Uterus (tissue), 2 donors: ENCODE results near the gene NDUFA11.

Source experiments
- CTCF ChIP-seq, 4 experiments: fragments of 200-600 bp in 2 of 4; fragments of 450-650 bp in 2 of 4; sonication (generic) in 2 of 4; IDR thresholded peaks; one replicate each; pipeline ENCODE4 v1.5.1; 2016 to 2019; ENCODE audit warnings: antibody characterized with exemption in 4 of 4, mild to moderate bottlenecking in 2 of 4, moderate library complexity in 1 of 4
- POLR2A ChIP-seq, 2 donors: fragments of 450-650 bp; IDR thresholded peaks; one replicate each; pipeline ENCODE4 v1.6.1; 2016; ENCODE audit warnings: antibody characterized with exemption in 2 of 2, mild to moderate bottlenecking in 1 of 2, moderate library complexity in 1 of 2

GRCh38 chr19:5937550-5937949 lies 34.0 kb upstream of the NDUFA11 start:
- TF ChIP-seq CTCF (IDR thresholded peaks at IDR 0.05): no peak
- no peak for TF ChIP-seq POLR2A (IDR thresholded peaks at IDR 0.05)
